ENCODE results near the gene ZSWIM4. TPM values are rescaled to one million over a fixed set of nuclear protein-coding genes. Genes with fewer than 3 reads are reported as not detected.
A peak's percentile ranks its signal among the peaks of the same experiment; 100 is the strongest.
"Not testable (repeated sequence)": the region's sequence is repeated elsewhere in the genome, so short reads cannot be mapped to it uniquely, and the experiment has no call there.

ZSWIM4 gene
- total and polyA plus RNA-seq, 12 donors, result 1.2 to 7.1 (median 2.7) TPM

DNA sequence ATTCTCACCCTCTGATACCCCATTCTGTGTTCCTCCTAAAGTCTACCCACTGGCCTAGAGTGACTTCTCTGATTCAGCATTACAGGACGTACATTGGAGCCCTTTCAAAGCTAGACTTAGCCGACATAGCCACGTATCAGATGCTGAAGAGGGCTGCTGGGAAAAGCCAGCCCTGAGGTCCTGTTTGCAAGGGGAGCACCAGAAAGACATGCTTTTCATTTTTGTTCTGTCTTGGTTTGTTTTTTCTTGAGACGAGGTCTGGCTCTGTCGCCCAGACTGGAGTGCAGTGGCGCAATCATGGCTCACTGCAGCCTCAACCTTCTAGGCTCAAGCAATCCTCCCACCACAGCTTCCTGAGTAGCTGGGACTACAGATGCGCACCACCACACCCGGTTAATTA is 6.3 kb upstream of the ZSWIM4 start:
- peak overlapping the region in 6 of 10 donors; percentile 65 to 89 (median 80) for H3K27ac ChIP-seq
- TF ChIP-seq CTCF (IDR thresholded peaks at IDR 0.05), result no peak
- H3K27me3 ChIP-seq, result no peaks in the 10 kb centered on the region
- peaks cover 5 to 49% (median 27%) of the 10 kb centered on the region in 9 donors for H3K4me1 ChIP-seq
- no peak overlapping the region for H3K4me3 ChIP-seq
- intact Hi-C loops (cut with DNase I), result loop anchor here in 4 of 10 donors (5.0 kb wide), 1 partner anchor 73 kb away; no protein-coding TSS in a partner anchor
- peak in 2 of 8 donors; percentile 7 to 12 for ATAC-seq
- H3K9me3 ChIP-seq, result no peaks in the 10 kb centered on the region
- H3K36me3 ChIP-seq, result no peaks in the 10 kb centered on the region
- WGBS, 2 donors, result 59 to 67% methylated on average over 8 of the region's 8 CpGs
- DNase-seq, result no peak

- H3K36me3 ChIP-seq, result no peaks in the 10 kb centered on the region
- no peak for TF ChIP-seq CTCF (IDR thresholded peaks at IDR 0.05)
- peak overlapping the region in 1 of 10 donors; percentile 36 for H3K27ac ChIP-seq
Measured at GRCh38 chr19:13790354-13790753, 4.9 kb upstream of the ZSWIM4 start.

DNA sequence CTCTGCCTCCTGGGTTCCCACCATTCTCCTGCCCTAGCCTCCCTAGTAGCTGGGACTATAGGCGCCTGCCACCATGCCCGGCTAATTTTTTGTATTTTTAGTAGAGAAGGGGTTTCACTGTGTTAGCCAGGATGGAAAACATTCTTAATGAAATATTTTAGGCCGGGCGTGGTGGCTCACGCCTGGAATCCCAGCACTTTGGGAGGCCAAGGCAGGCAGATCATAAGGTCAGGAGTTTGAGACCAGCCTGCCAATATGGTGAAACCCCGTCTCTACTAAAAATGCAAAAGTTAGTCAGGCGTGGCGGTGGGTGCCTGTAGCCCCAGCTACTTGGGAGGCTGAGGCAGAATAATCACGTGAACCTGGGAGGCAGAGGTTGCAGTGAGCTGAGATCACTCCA is 1.9 kb upstream of the ZSWIM4 start:
- H3K27me3 ChIP-seq; H3K9me3 ChIP-seq; H3K4me3 ChIP-seq; ATAC-seq; H3K36me3 ChIP-seq; DNase-seq; intact Hi-C loops (cut with DNase I): not testable (repeated sequence)
- H3K27ac ChIP-seq, result peak overlapping the region in 3 of 10 donors; percentile 9 to 92 (median 87)
- H3K4me1 ChIP-seq, result peaks cover 16 to 52% (median 30%) of the 10 kb centered on the region in 9 donors
- 87 to 91% methylated on average over 9 of the region's 9 CpGs for WGBS, 2 donors

More at GRCh38 chr19:13790354-13790753, 4.9 kb upstream of the ZSWIM4 start:
- Histone ChIP-seq H3K4me1 (peaks cover 0 to 48% (median 25%) of the 10 kb centered on the region in 9 donors), H3K4me3 (no peak overlapping the region), H3K9me3 (no peaks in the 10 kb centered on the region), H3K27me3 (no peaks in the 10 kb centered on the region)
- 53 to 71% methylated on average over 8 of the region's 8 CpGs for WGBS, 2 donors
- no peak for ATAC-seq
- intact Hi-C loops (cut with DNase I), result no loop called here
- DNase-seq, result no peak

DNA sequence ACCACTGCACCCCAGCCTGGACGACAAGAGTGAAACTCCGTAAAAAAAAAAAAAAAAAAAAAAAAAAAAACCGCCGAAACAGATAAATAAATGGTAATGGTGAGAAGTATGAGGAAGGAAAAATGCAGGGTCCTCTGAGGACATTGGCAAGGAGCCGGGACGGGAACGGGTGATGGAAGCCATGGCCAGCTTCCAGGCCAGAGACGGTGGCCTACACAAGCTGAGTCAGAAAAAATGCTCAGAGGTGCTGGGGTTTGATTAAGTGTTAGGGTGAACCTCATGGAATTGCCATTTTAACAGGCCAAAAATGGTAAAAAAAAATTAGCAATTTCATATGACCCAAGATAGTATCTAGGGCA is 866 bp upstream of the ZSWIM4 start:
- H3K27ac ChIP-seq, result peak overlapping the region; percentile 48 to 94 (median 90)
- H3K9me3 ChIP-seq, result no peaks in the 10 kb centered on the region
- peak overlapping the region; percentile 62 to 96 (median 73) for H3K4me3 ChIP-seq
- no peaks in the 10 kb centered on the region for H3K27me3 ChIP-seq
- DNase-seq, result peak; percentile 74 to 86
- peak; percentile 3 to 56 (median 38) for ATAC-seq
- intact Hi-C loops (cut with DNase I), result no loop called here
- H3K4me1 ChIP-seq, result peaks cover 16 to 42% (median 30%) of the 10 kb centered on the region in 9 donors
- H3K36me3 ChIP-seq, result peaks cover 0 to 2% (median 0%) of the 10 kb centered on the region in 9 donors
- WGBS, 2 donors, result 2 to 8% methylated on average over 8 of the region's 8 CpGs
- no peak for TF ChIP-seq CTCF (IDR thresholded peaks at IDR 0.05)

DNA sequence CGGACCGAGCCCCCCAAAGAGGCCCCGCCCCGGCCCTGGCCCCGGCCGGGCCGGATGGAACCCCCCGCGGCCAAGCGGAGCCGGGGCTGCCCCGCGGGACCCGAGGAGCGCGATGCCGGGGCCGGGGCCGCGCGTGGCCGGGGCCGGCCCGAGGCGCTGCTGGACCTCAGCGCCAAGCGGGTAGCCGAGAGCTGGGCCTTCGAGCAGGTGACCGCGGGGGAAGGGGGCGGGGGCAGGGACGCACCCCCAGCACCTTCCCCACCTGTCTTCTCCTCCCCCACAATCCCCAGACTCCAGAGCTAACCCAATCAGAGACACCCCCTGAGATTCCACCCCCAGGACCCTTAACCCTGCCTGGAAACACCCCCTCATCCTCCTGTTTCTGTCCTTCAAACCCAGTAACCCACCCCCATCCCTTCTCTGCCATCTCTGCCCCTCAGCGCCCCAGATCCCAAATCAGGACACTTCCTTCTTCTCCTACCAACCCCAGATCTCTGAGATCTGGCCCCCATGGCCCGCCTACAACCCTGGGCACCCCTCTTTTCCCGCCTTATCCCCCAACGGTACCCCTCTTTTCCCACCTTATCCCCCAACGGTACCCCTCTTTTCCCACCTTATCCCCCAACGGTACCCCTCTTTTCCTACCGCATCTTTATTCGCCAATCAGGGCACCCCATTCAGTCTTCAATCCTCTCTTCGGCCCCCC is 505 bp downstream of the ZSWIM4 start:
- ATAC-seq (peak in 3 of 8 donors; percentile 3 to 18 (median 11)), DNase-seq (no peak)
- Histone ChIP-seq H3K27me3 (no peaks in the 10 kb centered on the region), H3K4me1 (peaks cover 16 to 35% (median 29%) of the 10 kb centered on the region in 9 donors), H3K9me3 (no peaks in the 10 kb centered on the region), H3K4me3 (peak overlapping the region; percentile 60 to 96 (median 73)), H3K27ac (peak overlapping the region; percentile 83 to 94 (median 91)), H3K36me3 (peaks cover 0 to 9% (median 0%) of the 10 kb centered on the region in 9 donors)
- 3 to 4% methylated on average over 28 to 36 of the region's 42 CpGs for WGBS, 2 donors
- TF ChIP-seq CTCF (IDR thresholded peaks at IDR 0.05), result no peak
- intact Hi-C loops (cut with DNase I), result loop anchor here in 6 of 10 donors (5.0 kb wide), 3 partner anchors 37 to 67 kb away; no protein-coding TSS in a partner anchor

All from heart right ventricle (tissue), 16 donors.